Thoracic aorta (tissue), 2 donors: ENCODE data around the gene MX1. TPM values are rescaled to one million over a fixed set of nuclear protein-coding genes. Genes with fewer than 3 reads are reported as not detected.

Experiments used
- ATAC-seq: fragments of 150-250 bp; one replicate; pipeline ENCODE4 v1.8.0; 2017; ENCODE audit warnings: low read depth; ENCODE audit not compliant: insufficient number of reproducible peaks, low FRiP score
- DNase-seq: peaks from one replicate; pipeline ENCODE4 v3.0.0-alpha.2; 2020; ENCODE audit warnings: low spot score
- H3K27ac ChIP-seq, 2 donors: fragments of 200-600 bp; sonication (generic); 1 replicate in 1 of 2; 2 replicates in 1 of 2; pipeline ENCODE4 v1.5.1; 2016; ENCODE audit warnings: mild to moderate bottlenecking in 2 of 2, moderate library complexity in 2 of 2
- H3K27me3 ChIP-seq: fragments of 200-600 bp; sonication (generic); replicated peaks from 2 replicates; pipeline ENCODE4 v1.6.0; 2016; ENCODE audit warnings: mild to moderate bottlenecking; ENCODE audit not compliant: insufficient read depth
- H3K36me3 ChIP-seq: fragments of 200-600 bp; sonication (generic); one replicate; pipeline ENCODE4 v1.5.1; 2016
- H3K4me1 ChIP-seq, 2 donors: fragments of 200-600 bp; sonication (generic); 1 replicate in 1 of 2; 2 replicates in 1 of 2; pipeline versions ENCODE4 v1.5.1 to v1.6.0; 2016; ENCODE audit warnings: low read depth in 2 of 2, mild to moderate bottlenecking in 1 of 2; ENCODE audit not compliant: control insufficient read depth in 1 of 2
- H3K4me3 ChIP-seq: fragments of 200-600 bp; sonication (generic); 2 replicates; pipeline ENCODE4 v1.5.1; 2016; ENCODE audit warnings: mild to moderate bottlenecking
- H3K9me3 ChIP-seq: fragments of 200-600 bp; sonication (generic); 2 replicates; pipeline ENCODE4 v1.5.1; 2016
- CTCF ChIP-seq: fragments of 200-600 bp; sonication (generic); IDR thresholded peaks from one replicate; pipeline ENCODE4 v1.5.1; 2019; ENCODE audit warnings: antibody characterized with exemption
- total RNA-seq, 2 donors: library from RNA; depleted of rRNA; stranded (reverse); fragments of >200 nt; gene quantifications; one replicate each; pipeline versions ENCODE4 v1.1.0 to v1.2.3, GENCODE V29; 2016

Gene MX1
- total RNA-seq, 2 donors from 2014 or later = 60.0 to 79.9 TPM

GRCh38 chr21:41480086-41480690 lies 54.1 kb downstream of the MX1 start:
- H3K36me3 ChIP-seq = no peaks in the 10 kb centered on the region
- no peak overlapping the region for H3K27ac ChIP-seq
- H3K4me3 ChIP-seq = no peak overlapping the region
- no peak for DNase-seq
- TF ChIP-seq CTCF = no peak
- no peak for ATAC-seq
- no peaks in the 10 kb centered on the region for H3K27me3 ChIP-seq
- no peaks in the 10 kb centered on the region for H3K4me1 ChIP-seq
- H3K9me3 ChIP-seq = no peaks in the 10 kb centered on the region

- no peak for TF ChIP-seq CTCF
- Histone ChIP-seq H3K36me3 (no peaks in the 10 kb centered on the region), H3K9me3 (no peaks in the 10 kb centered on the region), H3K4me3 (no peak overlapping the region), H3K4me1 (peaks cover 4 to 7% of the 10 kb centered on the region in 2 donors), H3K27me3 (no peaks in the 10 kb centered on the region), H3K27ac (no peak overlapping the region)
- DNase-seq (no peak), ATAC-seq (no peak)
Measured at GRCh38 chr21:41481191-41481590, 55.2 kb downstream of the MX1 start.

- Histone ChIP-seq H3K36me3 (no peaks in the 10 kb centered on the region), H3K27ac (no peak overlapping the region), H3K27me3 (no peaks in the 10 kb centered on the region), H3K4me3 (no peak overlapping the region), H3K9me3 (no peaks in the 10 kb centered on the region), H3K4me1 (peaks cover 4 to 13% of the 10 kb centered on the region in 2 donors)
- no peak for ATAC-seq
- TF ChIP-seq CTCF = no peak
- no peak for DNase-seq
Measured at GRCh38 chr21:41482301-41482700, 56.3 kb downstream of the MX1 start.

GRCh38 chr21:41482980-41483379 lies 56.9 kb downstream of the MX1 start:
- no peak overlapping the region for H3K4me3 ChIP-seq
- no peaks in the 10 kb centered on the region for H3K27me3 ChIP-seq
- DNase-seq (no peak), ATAC-seq (no peak)
- no peaks in the 10 kb centered on the region for H3K36me3 ChIP-seq
- H3K27ac ChIP-seq = no peak overlapping the region
- no peaks in the 10 kb centered on the region for H3K9me3 ChIP-seq
- H3K4me1 ChIP-seq = peaks cover 4 to 13% of the 10 kb centered on the region in 2 donors
- no peak for TF ChIP-seq CTCF

GRCh38 chr21:41483415-41483814 lies 57.4 kb downstream of the MX1 start:
- Histone ChIP-seq H3K27ac (no peak overlapping the region), H3K4me3 (no peak overlapping the region), H3K27me3 (no peaks in the 10 kb centered on the region), H3K9me3 (no peaks in the 10 kb centered on the region), H3K4me1 (peaks cover 4 to 13% of the 10 kb centered on the region in 2 donors), H3K36me3 (no peaks in the 10 kb centered on the region)
- TF ChIP-seq CTCF = no peak
- DNase-seq = no peak
- ATAC-seq = no peak
